Smooth muscle cell (in vitro differentiated cells): ENCODE results near the gene DYNC2I2. TPM values are rescaled to one million over a fixed set of nuclear protein-coding genes. Genes with fewer than 3 reads are reported as not detected.
A peak's percentile ranks its signal among the peaks of the same experiment; 100 is the strongest.

Experiments
- DNase-seq: peaks from one replicate; lab custom pipeline; 2025; ENCODE audit not compliant: unreplicated experiment; lab: John Stamatoyannopoulos, UW
- H2AFZ ChIP-seq: fragments of 200-600 bp; sonication (generic); 2 replicates; pipeline ENCODE4 v1.6.0; 2016; ENCODE audit warnings: antibody characterized with exemption, low read depth, mild to moderate bottlenecking
- H3F3A ChIP-seq: fragments of 200-600 bp; sonication (generic); 2 replicates; pipeline ENCODE4 v1.6.0; 2017; ENCODE audit warnings: antibody characterized with exemption, low read depth
- H3K27ac ChIP-seq: fragments of 200-600 bp; sonication (generic); 2 replicates; pipeline ENCODE4 v1.5.1; 2016; ENCODE audit warnings: low read depth, mild to moderate bottlenecking
- H3K27me3 ChIP-seq: fragments of 200-600 bp; sonication (generic); 2 replicates; pipeline ENCODE4 v1.6.1; 2016; ENCODE audit warnings: low read depth, mild to moderate bottlenecking
- H3K36me3 ChIP-seq: fragments of 200-600 bp; sonication (generic); 2 replicates; pipeline ENCODE4 v1.5.1; 2016; ENCODE audit warnings: low read depth
- H3K4me1 ChIP-seq: fragments of 200-600 bp; sonication (generic); 2 replicates; pipeline ENCODE4 v1.5.1; 2016; ENCODE audit warnings: low read depth
- H3K4me2 ChIP-seq: fragments of 200-600 bp; sonication (generic); 2 replicates; pipeline ENCODE4 v1.6.0; 2016; ENCODE audit warnings: mild to moderate bottlenecking
- H3K4me3 ChIP-seq: fragments of 200-600 bp; sonication (generic); 2 replicates; pipeline ENCODE4 v1.5.1; 2016; ENCODE audit warnings: mild to moderate bottlenecking
- H3K79me2 ChIP-seq: fragments of 200-600 bp; sonication (generic); 2 replicates; pipeline ENCODE4 v1.6.0; 2016; ENCODE audit warnings: low read depth, mild to moderate bottlenecking
- H3K9ac ChIP-seq: fragments of 200-600 bp; sonication (generic); 2 replicates; pipeline ENCODE4 v1.6.0; 2016; ENCODE audit warnings: low read depth
- H3K9me3 ChIP-seq: fragments of 200-600 bp; sonication (generic); replicated peaks from 2 replicates; pipeline ENCODE4 v1.5.1; 2016; ENCODE audit warnings: low read depth
- H4K20me1 ChIP-seq: fragments of 200-600 bp; sonication (generic); 2 replicates; pipeline ENCODE4 v1.6.0; 2016; ENCODE audit warnings: low read depth
- WGBS: methylation state at CpG from one replicate; pipeline ENCODE4 v1.1.7; 2016; ENCODE audit warnings: low lambda C conversion rate; 5-methylcytosine and 5-hydroxymethylcytosine counted together
- polyA plus RNA-seq: library from polyadenylated mRNA; unstranded; fragments of >200 nt; fragmentation: Nextera tagmentation; extraction: Ambion mirVana; gene quantifications from 2 replicates; pipeline ENCODE4 v1.2.1, GENCODE V29; 2016
- total RNA-seq: library from RNA; depleted of rRNA; stranded (reverse); fragments of >200 nt; gene quantifications from 2 replicates; pipeline ENCODE4 v1.2.3, GENCODE V29; 2014
- TF ChIP-seq, protein P1 (sequence below): fragments of 200-600 bp; sonication (generic); IDR thresholded peaks from 2 replicates; pipeline ENCODE4 v1.5.1; 2017; ENCODE audit warnings: borderline replicate concordance, mild to moderate bottlenecking, antibody characterized with exemption; ENCODE audit not compliant: insufficient read depth, poor library complexity, severe bottlenecking

Gene DYNC2I2
- total and polyA plus RNA-seq, 2 experiments from 2014 or later = 23.5 to 50.9 TPM

DNA sequence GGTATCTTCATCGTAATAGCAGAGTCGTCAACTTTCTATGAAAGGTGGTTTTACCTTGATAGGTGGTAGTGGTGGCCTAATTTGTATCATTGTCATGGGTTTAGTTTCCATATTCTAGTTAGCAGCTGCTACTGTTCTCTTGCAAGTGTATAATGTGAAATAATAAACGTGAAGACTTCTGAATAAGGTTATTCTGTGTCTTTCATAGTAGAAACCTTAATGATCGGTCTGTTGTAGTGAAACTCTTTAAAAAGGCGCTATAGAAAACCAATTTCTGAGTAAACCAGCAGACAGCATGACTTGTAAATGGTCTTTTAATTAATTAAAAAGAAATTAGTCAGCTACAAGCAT is 34.0 kb upstream of the DYNC2I2 start:
- WGBS = 8% methylated on average over 5 of the region's 5 CpGs
- no peak for DNase-seq
- Histone ChIP-seq H3K4me2 (peak overlapping the region; percentile 99), H3K4me3 (peak overlapping the region; percentile 92), H3K9me3 (no peaks in the 10 kb centered on the region), H3K27ac (peak overlapping the region; percentile 61), H3K36me3 (peaks cover 10% of the 10 kb centered on the region), H4K20me1 (peaks cover 49% of the 10 kb centered on the region), H3F3A (peaks cover 32% of the 10 kb centered on the region), H3K4me1 (peaks cover 27% of the 10 kb centered on the region), H3K27me3 (no peaks in the 10 kb centered on the region), H3K79me2 (peaks cover 49% of the 10 kb centered on the region), H2AFZ (no peak overlapping the region), H3K9ac (peak overlapping the region; percentile 78)
- TF ChIP-seq, protein P1, sequence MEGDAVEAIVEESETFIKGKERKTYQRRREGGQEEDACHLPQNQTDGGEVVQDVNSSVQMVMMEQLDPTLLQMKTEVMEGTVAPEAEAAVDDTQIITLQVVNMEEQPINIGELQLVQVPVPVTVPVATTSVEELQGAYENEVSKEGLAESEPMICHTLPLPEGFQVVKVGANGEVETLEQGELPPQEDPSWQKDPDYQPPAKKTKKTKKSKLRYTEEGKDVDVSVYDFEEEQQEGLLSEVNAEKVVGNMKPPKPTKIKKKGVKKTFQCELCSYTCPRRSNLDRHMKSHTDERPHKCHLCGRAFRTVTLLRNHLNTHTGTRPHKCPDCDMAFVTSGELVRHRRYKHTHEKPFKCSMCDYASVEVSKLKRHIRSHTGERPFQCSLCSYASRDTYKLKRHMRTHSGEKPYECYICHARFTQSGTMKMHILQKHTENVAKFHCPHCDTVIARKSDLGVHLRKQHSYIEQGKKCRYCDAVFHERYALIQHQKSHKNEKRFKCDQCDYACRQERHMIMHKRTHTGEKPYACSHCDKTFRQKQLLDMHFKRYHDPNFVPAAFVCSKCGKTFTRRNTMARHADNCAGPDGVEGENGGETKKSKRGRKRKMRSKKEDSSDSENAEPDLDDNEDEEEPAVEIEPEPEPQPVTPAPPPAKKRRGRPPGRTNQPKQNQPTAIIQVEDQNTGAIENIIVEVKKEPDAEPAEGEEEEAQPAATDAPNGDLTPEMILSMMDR = no peak

DNA sequence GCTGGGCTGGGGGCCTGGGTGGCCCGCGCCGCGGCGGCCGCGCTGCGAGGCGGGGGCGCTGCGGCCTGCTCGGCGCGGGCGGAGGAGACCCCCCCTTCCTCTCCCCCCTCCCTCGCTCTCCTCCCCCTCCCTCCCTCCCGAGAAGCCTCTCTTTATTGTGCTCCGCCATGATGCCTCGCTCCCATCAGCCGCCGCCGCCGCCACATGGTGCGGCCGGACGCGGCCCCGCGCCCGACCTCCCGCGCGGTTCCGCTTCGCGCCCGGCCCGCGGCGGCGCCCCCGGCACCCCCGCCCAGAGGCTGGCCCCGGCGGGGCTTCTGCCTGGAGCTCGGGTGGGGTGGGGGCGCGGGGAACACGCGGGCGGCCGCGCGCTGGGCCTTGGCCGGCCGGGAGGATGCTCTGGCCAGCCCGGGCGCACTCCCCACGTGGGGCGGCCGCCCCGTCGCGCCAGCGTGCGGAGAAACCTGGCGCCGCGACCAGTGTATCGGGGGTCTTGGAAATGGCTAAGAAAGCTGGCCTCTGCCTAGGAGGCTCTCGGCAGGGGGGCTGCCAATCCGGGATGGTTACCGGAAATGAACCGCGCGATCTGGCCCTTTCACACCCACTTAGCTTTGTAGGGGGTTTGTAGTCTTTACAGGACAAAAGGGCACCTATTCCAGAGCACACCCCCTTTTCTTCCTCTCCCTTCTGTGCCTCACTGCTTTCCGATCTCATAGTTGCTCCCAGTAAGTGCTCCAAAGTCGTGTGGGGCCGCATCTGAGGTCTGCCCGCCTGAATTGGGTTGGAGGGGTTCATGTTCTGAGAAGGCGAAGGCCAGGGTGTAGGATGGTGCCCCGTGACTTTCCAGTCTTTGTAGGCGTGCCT is 33.4 kb upstream of the DYNC2I2 start:
- Histone ChIP-seq H3K36me3 (peaks cover 10% of the 10 kb centered on the region), H3K9ac (peak overlapping the region; percentile 78), H3K27me3 (no peaks in the 10 kb centered on the region), H3K4me2 (peak overlapping the region; percentile 99), H3K4me1 (peaks cover 30% of the 10 kb centered on the region), H3F3A (peaks cover 28% of the 10 kb centered on the region), H2AFZ (no peak overlapping the region), H4K20me1 (peaks cover 45% of the 10 kb centered on the region), H3K27ac (peak overlapping the region; percentile 61), H3K79me2 (peaks cover 49% of the 10 kb centered on the region), H3K9me3 (no peaks in the 10 kb centered on the region), H3K4me3 (peak overlapping the region; percentile 92)
- TF ChIP-seq, protein P1 = no peak
- WGBS = under 1% methylated on average over 27 of the region's 83 CpGs
- no peak for DNase-seq

DNA sequence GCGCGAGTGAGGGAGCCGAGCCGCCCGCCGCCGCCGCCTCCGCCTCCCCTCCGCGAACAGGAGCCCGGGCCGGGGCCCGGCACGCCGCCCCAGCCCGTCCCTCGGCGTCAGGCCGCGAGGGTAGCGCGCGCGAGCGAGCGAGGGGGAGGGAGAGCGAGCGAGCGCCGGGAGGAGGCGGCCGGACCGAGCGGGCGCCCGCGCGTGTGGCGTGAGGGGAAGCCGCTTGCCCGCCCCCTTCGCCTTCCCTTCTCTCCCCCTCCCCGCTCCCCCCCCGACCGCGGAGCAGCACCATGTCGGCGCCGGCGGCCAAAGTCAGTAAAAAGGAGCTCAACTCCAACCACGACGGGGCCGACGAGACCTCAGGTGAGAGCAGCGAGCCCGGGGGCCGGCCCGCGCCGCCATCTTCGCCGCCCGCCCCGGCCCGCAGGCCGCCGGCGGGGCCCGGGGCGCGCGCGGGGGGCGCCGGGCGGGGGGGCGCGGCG is 32.7 kb upstream of the DYNC2I2 start:
- peak overlapping the region; percentile 80 for H3K4me2 ChIP-seq
- H3K27ac ChIP-seq = peak overlapping the region; percentile 80
- no peaks in the 10 kb centered on the region for H3K9me3 ChIP-seq
- H3K4me3 ChIP-seq = peak overlapping the region; percentile 84
- H2AFZ ChIP-seq = peak overlapping the region; percentile 54
- H3K9ac ChIP-seq = peak overlapping the region; percentile 79
- peaks cover 43% of the 10 kb centered on the region for H4K20me1 ChIP-seq
- H3K4me1 ChIP-seq = peaks cover 37% of the 10 kb centered on the region
- peak; percentile 73 for DNase-seq
- no peaks in the 10 kb centered on the region for H3K27me3 ChIP-seq
- 1% methylated on average over 14 of the region's 80 CpGs for WGBS
- H3K79me2 ChIP-seq = peaks cover 49% of the 10 kb centered on the region
- H3K36me3 ChIP-seq = peaks cover 10% of the 10 kb centered on the region
- TF ChIP-seq, protein P1 = no peak
- H3F3A ChIP-seq = peaks cover 27% of the 10 kb centered on the region
